ENCODE measurements around the gene CMYA5.

Gene CMYA5

DNA sequence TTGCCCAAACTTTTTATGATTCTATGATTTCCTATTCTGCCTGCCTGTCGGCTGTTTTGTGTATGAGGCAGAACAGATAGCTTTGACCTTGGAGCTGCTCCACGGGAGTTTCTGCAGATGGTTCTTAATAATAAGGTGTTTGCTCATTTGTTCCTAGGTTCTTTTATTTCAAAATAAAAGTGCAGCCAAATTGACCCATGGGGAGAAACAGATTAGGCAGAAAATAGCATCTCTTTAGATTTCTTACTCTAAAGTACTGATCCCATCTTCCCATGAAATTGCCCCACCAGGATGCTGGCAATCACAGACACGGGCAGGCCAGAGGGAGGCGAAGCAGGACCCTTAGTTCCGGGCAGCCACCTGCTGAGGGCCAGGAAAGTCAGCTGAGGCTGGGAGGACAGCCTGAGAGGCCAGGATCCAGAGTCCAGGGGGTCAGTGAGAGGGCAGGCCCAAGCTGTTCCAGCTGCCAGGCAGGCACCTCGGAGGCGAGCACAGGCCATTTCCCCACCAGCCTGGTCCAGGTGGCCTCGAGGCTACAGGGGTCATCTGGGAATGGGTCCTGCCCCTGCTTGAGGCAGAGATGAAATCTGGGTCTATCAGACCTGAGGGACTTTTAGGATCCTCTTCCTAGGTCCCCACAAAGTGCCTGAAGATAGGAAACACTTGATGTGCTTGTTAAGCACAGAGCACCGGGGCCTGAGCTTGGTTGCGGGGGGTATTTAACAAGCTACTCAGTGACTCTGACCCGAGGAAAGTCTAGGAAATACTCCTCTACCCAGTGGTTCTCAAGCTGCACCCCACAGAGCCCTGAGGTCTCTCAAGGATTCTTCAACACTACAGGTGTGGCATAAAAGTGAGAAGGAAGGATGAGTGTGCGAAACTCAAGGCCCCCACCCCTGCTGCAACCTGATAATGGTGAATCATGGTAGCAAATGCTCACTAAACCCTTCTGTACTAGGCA lies 145.4 kb downstream of the CMYA5 start:
- no peak for DNase-seq (ENCODE audit: low read depth in 2 of 2)

DNA sequence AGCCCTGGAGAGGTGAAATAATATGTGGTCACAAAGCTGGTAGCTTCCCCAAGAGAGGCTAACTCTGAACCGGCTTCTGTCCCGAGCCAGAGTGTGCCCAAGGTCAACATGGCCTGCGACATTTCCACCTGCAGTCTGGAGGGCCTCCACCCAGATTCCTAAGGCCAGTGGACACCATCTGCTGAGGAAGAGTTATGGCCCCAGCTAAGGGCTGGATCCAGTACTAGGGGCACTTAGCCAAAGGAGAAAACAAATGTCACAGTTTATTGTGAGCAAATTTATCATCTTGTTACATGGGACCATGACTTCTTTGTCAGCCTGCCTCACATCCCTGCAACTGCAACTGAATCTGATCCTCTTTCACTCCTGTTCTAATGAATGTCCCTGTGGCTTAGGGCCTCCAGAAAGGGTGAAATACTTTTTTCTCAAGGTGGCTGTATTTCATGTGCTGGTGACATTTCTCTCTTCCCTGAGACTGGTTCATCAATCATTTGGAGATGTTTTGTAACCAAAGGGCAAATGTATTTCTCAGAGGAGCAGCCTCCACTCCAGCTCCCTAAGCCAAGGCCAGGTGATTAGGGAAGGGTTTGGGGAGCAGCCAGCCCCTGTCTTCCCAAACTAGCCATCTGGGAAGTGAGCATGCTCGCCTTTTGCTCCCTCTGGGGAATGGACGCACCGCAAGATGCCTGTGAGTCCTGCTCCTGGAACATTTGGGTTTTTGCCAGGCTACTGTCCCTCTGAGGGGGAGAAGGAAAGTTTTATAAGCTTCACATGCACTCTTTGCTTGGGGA lies 148.3 kb downstream of the CMYA5 start:
- no peak for DNase-seq (ENCODE audit: low read depth in 2 of 2)

DNA sequence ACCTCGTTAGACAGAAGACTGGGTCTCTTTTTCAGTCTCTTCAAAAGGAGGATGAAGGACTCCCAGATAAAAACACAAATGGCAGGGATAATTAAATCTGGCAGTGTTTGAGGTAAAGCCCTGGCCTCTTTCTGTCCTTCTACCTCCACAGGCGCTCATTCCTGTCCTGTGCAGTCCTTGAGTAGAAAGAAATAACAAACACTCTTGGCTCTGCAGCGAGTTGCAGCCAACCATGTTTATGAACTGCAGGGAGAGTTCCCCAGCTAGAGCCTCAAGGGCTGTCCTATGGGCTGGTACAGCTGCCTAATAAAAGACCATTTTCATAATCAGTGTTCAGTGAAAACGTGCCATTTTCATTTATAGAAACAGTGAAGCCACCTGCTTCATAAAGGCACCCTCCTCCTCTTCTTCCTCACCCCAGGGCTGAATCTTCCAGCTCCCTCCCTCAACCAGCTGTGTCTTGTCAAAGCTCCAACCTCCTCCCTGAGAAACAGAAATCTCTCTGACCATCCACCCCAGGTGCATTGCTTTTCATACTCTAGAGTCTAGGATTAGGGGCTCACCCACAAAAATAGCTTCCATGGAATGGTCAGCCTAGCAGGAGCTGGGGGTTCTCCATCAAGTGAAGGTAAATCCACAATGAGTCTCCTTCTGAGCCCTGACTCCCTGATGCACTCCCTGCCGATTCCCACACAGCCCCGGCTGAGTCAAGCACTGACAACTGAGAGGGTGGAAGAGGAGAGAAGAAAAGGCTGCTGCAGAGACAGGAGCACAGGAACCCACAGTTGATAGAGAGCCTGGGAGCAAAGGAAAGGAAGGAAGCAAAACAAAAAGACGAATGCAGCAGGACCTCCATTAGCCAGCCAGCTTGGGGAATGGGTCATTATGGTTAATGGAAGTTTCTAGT lies 150.7 kb downstream of the CMYA5 start:
- no peak for DNase-seq (ENCODE audit: low read depth in 2 of 2)

GRCh38 chr5:79841172-79841571 lies 151.5 kb downstream of the CMYA5 start:
- no peak for DNase-seq (ENCODE audit: low read depth in 2 of 2)

DNA sequence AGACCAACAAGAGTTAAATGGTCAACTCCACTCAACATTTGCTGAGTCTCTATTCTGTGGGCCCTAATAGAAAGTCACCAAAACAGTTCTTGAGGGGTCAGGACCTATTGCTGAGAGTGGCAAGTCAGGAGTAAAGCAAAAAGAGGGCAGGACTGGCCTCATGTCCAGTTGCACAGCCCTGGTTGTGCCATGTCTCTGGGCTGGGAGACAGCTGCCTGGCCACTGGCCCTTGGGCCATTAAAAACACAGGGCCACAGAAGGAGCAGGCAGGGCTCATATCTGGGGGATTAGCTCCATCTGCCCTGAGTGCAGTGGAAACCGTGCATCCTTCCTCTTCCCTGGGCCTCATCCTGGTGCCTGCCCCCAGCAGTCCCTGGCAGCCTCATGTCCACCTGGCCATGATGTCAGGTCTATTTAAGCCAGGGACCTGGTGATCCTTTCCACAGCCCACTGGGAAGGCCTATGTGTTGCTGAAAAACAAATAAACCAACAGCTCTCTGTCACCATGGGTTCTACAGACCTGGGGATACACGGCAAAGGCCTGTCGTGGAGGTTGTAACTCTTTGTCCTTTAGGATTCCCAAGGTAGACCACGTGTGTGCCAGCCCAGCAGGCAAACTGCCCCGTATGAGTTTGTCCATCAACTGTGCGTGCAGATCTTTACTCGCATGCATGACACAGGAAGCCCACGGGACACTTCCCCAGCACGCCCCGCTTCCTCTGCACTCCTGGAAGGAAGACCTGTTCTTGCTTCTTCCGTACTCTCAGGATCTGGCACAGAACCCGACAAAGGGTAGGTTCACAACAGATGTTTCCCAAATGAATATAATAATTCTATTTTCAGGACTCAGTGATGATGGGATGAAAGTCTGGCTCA lies 152.6 kb downstream of the CMYA5 start:
- no peak for DNase-seq (ENCODE audit: low read depth in 2 of 2)

DNA sequence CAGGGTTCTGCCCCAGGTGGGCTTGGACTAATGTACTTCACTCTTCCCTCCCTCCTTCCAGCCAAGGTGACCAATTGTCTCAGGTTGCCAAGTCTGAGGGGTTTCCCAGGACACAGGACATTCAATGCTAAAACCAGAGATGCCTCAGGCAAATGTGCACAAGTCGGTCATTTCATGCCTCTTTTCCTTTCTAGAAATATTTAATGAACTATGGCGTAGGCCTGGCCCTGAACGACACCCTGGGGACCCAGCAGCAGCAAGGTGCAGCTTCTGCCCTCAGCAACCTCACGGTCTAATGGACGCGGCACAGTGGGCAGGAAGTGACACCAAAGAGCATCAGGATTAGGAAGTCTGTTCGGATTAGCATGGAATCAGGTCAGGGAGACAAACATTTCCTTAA lies 153.4 kb downstream of the CMYA5 start:
- no peak for DNase-seq (ENCODE audit: low read depth in 2 of 2)

GRCh38 chr5:79843450-79844388 lies 154.1 kb downstream of the CMYA5 start:
- no peak for DNase-seq (ENCODE audit: low read depth in 2 of 2)

GRCh38 chr5:79844571-79844970 lies 154.9 kb downstream of the CMYA5 start:
- DNase-seq (ENCODE audit: low read depth in 2 of 2): no peak

DNA sequence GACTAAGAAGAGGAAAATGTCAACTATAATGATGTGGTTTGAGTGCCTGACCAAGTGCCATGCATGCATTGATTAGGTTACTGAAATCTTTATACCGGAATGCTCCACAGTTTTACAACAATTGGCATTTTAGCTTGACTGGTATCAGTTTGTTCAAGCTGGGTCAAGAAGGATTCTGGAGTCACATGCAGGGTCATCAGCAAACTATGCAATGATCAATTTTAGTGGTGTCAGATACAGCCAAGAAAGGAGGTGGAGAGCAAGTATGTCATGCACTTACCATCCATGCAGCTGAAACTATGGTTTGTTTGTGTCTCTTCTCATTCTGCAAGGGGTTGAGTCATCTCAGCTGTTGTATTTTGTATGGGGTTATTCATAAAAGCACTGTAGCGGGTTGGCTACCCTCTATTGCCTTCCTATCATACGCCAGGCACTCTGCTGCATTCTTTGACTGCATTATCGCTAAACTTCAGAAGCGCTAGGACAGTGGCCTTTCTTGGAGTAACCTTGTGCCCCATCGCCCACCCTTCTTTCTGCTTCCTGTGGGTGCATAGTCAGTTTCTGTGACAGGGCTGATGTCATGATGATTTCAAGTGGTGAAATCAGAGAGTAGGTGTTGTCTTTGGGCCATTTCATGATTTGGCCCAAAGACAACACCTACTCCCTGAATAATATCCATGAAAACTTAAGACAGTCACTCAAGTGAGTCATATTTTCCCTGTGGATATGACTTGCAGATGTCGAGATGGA lies 156.0 kb downstream of the CMYA5 start:
- DNase-seq (ENCODE audit: low read depth in 2 of 2): no peak

- no peak for DNase-seq (ENCODE audit: low read depth in 2 of 2)
Observed at GRCh38 chr5:79846198-79846521, 156.5 kb downstream of the CMYA5 start.

GRCh38 chr5:79847561-79847960 lies 157.9 kb downstream of the CMYA5 start:
- DNase-seq (ENCODE audit: low read depth in 2 of 2): no peak

DNA sequence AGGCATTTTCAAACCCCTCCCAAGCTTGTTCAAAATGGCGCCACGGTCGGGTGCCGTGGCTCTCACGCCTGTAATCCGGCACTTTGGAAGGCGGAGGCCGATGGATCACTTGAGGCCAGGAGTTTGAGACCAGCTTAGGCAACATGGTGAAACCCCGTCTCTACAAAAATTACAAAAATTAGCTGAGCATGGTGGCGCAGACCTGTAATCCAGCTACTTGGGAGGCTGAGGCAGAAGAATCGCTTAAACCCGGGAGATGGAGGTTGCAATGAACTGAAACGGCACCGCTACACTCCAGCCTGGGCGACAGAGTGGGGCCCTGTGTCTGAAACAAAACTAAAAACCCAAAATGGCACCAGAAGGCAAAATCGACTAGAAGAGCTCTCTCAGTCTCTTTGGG lies 159.4 kb downstream of the CMYA5 start:
- no peak for DNase-seq (ENCODE audit: low read depth in 2 of 2)
